Activated CD8-positive, alpha-beta T cell treated with anti-CD3 and anti-CD28 coated beads, Interleukin-2, amount 10 ng/mL, durations not matched to agents 7 days and 5 days (primary cell): ENCODE data around the gene RARG. TPM values are rescaled to one million over a fixed set of nuclear protein-coding genes. Genes with fewer than 3 reads are reported as not detected.

Source experiments
- ATAC-seq: fragments of 150-1000 bp; cut with Tn5 transposase; one replicate; pipeline ENCODE4 v1.10.0; 2021; ENCODE audit warnings: moderate library complexity
- CTCF ChIA-PET: fragments of 350-600 bp; sonication (Branson Sonifier 250); formaldehyde crosslinking; loops from one replicate; lab custom pipeline; 2021; ENCODE audit warnings: antibody characterized with exemption; lab: Charles Lee
- POLR2A ChIA-PET: fragments of 350-600 bp; sonication (Branson Sonifier 250); formaldehyde crosslinking; loops from one replicate; lab custom pipeline; 2021; ENCODE audit warnings: antibody characterized with exemption; lab: Charles Lee
- DNase-seq: peaks from one replicate; pipeline ENCODE4 v3.0.0-alpha.2; 2020
- H3K27ac Mint-ChIP-seq: one replicate; pipeline ENCODE4 v1.8.0; 2021; ENCODE audit warnings: mild to moderate bottlenecking, mixed read lengths
- H3K27me3 Mint-ChIP-seq: one replicate; pipeline ENCODE4 v1.8.0; 2021; ENCODE audit warnings: low read depth, mixed read lengths
- H3K36me3 Mint-ChIP-seq: one replicate; pipeline ENCODE4 v1.8.0; 2021; ENCODE audit warnings: low read depth, mixed read lengths
- H3K4me1 Mint-ChIP-seq: one replicate; pipeline ENCODE4 v1.8.0; 2021; ENCODE audit warnings: low read depth, mixed read lengths
- H3K4me3 Mint-ChIP-seq: one replicate; pipeline ENCODE4 v1.8.0; 2021; ENCODE audit warnings: mild to moderate bottlenecking, mixed read lengths
- H3K9me3 Mint-ChIP-seq: one replicate; pipeline ENCODE4 v1.8.0; 2022; ENCODE audit warnings: mixed read lengths; ENCODE audit not compliant: insufficient read depth
- total RNA-seq, 2 experiments: library from RNA; stranded (reverse); gene quantifications; one replicate each; pipeline ENCODE4 v1.2.3, GENCODE V29; 2021

The RARG gene
- total RNA-seq, 2 experiments from 2014 or later: 44.1 to 45.9 TPM

GRCh38 chr12:53191096-53191884, 40.7 kb downstream of the RARG start:
- DNase-seq: no peak
- Mint-ChIP-seq H3K36me3 (peaks cover 92% of the 10 kb centered on the region), H3K4me3 (no peak overlapping the region), H3K27ac (no peak overlapping the region), H3K4me1 (peaks cover 32% of the 10 kb centered on the region), H3K27me3 (no peaks in the 10 kb centered on the region), H3K9me3 (no peaks in the 10 kb centered on the region)
- CTCF ChIA-PET: interaction anchor here (0.8 to 5.8 kb wide), 7 partner anchors 8 to 76 kb away, joined by 3 to 47 read pairs (median 5); partner anchors contain the start of genes CSAD, ESPL1 and ZNF740
- POLR2A ChIA-PET: interaction anchor here (0.9 to 6.5 kb wide), 3 partner anchors 9 to 90 kb away, joined by 3 to 33 read pairs (median 29); partner anchors contain the start of genes CSAD and ZNF740
- ATAC-seq: no peak

DNA sequence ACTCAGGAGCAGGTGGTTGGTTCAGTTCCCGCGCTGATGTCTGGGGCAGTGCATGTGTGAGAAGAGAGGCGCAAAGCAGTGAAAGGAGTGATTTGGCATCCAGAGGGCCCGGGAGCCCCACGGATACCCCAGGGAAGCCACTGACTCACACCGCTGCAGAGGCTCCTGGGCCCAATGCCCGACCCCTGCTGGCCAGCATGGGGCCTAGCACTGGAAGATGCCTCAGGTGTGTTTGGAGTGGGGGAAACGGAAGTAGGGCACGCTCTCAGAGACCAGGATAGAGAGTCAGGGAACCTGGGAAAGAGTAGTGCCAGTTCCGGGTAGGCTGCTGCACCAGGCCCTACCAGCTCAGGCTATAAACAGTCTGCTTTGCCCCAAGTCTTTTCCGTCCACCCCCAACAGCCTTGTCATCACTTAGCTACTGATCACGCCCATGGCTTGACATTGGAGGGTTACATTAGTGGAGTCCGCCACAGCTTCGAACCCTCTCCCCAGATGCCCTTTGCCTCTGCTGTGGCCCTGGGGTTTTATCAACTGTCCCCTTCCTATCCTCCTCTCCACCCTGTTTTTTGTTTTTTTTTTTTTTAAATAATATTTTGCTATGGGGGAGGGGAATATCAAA, 41.8 kb downstream of the RARG start:
- no peaks in the 10 kb centered on the region for H3K27me3 Mint-ChIP-seq
- peaks cover 35% of the 10 kb centered on the region for H3K4me1 Mint-ChIP-seq
- H3K27ac Mint-ChIP-seq: peak overlapping the region; percentile 42
- H3K4me3 Mint-ChIP-seq: no peak overlapping the region
- DNase-seq (peak; percentile 59), ATAC-seq (peak; percentile 87)
- ChIA-PET CTCF (interaction anchor here (0.6 to 5.8 kb wide), 16 partner anchors 9 to 189 kb away, joined by 3 to 47 read pairs (median 4); partner anchors contain the start of genes CSAD, ESPL1, SOAT2 and ZNF740), POLR2A (interaction anchor here (0.6 to 6.5 kb wide), 4 partner anchors 10 to 430 kb away, joined by 5 to 33 read pairs (median 18); partner anchors contain the start of genes CSAD and ZNF740)
- peaks cover 91% of the 10 kb centered on the region for H3K36me3 Mint-ChIP-seq
- no peaks in the 10 kb centered on the region for H3K9me3 Mint-ChIP-seq

GRCh38 chr12:53187145-53187899, 44.7 kb downstream of the RARG start:
- Mint-ChIP-seq H3K9me3 (no peaks in the 10 kb centered on the region), H3K27ac (peak overlapping the region; percentile 17), H3K4me1 (peaks cover 53% of the 10 kb centered on the region), H3K4me3 (no peak overlapping the region), H3K36me3 (peaks cover 79% of the 10 kb centered on the region), H3K27me3 (no peaks in the 10 kb centered on the region)
- ATAC-seq (no peak), DNase-seq (no peak)
- POLR2A ChIA-PET: interaction anchor here (0.6 to 6.5 kb wide), 8 partner anchors 7 to 277 kb away, joined by 3 to 33 read pairs (median 3); partner anchors contain the start of genes CSAD, SOAT2 and ZNF740
- CTCF ChIA-PET: interaction anchor here (0.7 to 5.8 kb wide), 10 partner anchors 12 to 165 kb away, joined by 3 to 47 read pairs (median 5); partner anchors contain the start of genes AAAS, ESPL1 and SOAT2

DNA sequence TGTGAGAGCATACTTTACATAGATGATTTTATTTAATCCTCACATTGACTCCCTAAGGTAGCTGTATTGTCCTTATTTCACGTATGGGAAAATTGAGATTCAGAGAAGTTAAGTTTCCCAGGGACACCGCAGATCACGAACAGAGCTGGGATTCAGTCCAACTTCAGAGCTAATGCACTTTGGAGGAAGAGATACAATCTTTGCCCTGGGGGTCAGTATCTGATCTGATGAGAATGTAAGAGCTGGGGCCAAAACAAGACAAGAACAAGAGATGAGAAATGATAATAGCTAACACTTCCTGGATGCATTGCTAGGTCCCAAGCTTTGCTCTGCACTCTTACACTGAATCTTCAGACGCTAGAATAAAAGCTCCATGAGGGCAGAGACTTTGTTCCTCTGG, 45.3 kb downstream of the RARG start:
- ChIA-PET CTCF (interaction anchor here (0.7 to 5.8 kb wide), 8 partner anchors 13 to 134 kb away, joined by 3 to 47 read pairs (median 6); partner anchors contain the start of genes AAAS, ESPL1 and SOAT2), POLR2A (interaction anchor here (0.6 to 5.6 kb wide), 6 partner anchors 9 to 277 kb away, joined by 3 to 29 read pairs (median 3); no protein-coding TSS in a partner anchor)
- ATAC-seq (no peak), DNase-seq (no peak)
- no peak overlapping the region for H3K4me3 Mint-ChIP-seq
- H3K9me3 Mint-ChIP-seq: no peaks in the 10 kb centered on the region
- H3K27me3 Mint-ChIP-seq: no peaks in the 10 kb centered on the region
- peak overlapping the region; percentile 17 for H3K27ac Mint-ChIP-seq
- peaks cover 54% of the 10 kb centered on the region for H3K4me1 Mint-ChIP-seq
- peaks cover 79% of the 10 kb centered on the region for H3K36me3 Mint-ChIP-seq

- H3K4me1 Mint-ChIP-seq: peaks cover 50% of the 10 kb centered on the region
- ChIA-PET POLR2A (interaction anchor here (1.0 to 1.1 kb wide), 2 partner anchors 9 to 83 kb away, joined by 3 to 4 read pairs; partner anchors contain the start of gene ESPL1), CTCF (interaction anchor here (0.8 to 4.3 kb wide), 9 partner anchors 10 to 135 kb away, joined by 3 to 27 read pairs (median 4); partner anchors contain the start of genes MYG1 and SOAT2)
- H3K27me3 Mint-ChIP-seq: no peaks in the 10 kb centered on the region
- peaks cover 76% of the 10 kb centered on the region for H3K36me3 Mint-ChIP-seq
- no peak overlapping the region for H3K4me3 Mint-ChIP-seq
- H3K27ac Mint-ChIP-seq: no peak overlapping the region
- DNase-seq (no peak), ATAC-seq (no peak)
- no peaks in the 10 kb centered on the region for H3K9me3 Mint-ChIP-seq
Measured at GRCh38 chr12:53185582-53186153, 46.3 kb downstream of the RARG start.

- H3K4me3 Mint-ChIP-seq: no peak overlapping the region
- H3K9me3 Mint-ChIP-seq: no peaks in the 10 kb centered on the region
- ChIA-PET CTCF (interaction anchor here (0.8 to 4.3 kb wide), 10 partner anchors 9 to 136 kb away, joined by 3 to 27 read pairs (median 4); partner anchors contain the start of genes ESPL1, MYG1 and SOAT2), POLR2A (interaction anchor here (1.0 to 1.1 kb wide), 2 partner anchors 10 to 84 kb away, joined by 3 to 4 read pairs; partner anchors contain the start of gene ESPL1)
- H3K27me3 Mint-ChIP-seq: no peaks in the 10 kb centered on the region
- H3K36me3 Mint-ChIP-seq: peaks cover 72% of the 10 kb centered on the region
- H3K4me1 Mint-ChIP-seq: peaks cover 47% of the 10 kb centered on the region
- no peak for ATAC-seq
- DNase-seq: no peak
- peak overlapping the region; percentile 9 for H3K27ac Mint-ChIP-seq
Measured at GRCh38 chr12:53184828-53185227, 47.2 kb downstream of the RARG start.

GRCh38 chr12:53182903-53183302, 49.1 kb downstream of the RARG start:
- Mint-ChIP-seq H3K4me1 (peaks cover 51% of the 10 kb centered on the region), H3K4me3 (no peak overlapping the region), H3K27ac (peak overlapping the region; percentile 9), H3K27me3 (no peaks in the 10 kb centered on the region), H3K9me3 (no peaks in the 10 kb centered on the region), H3K36me3 (peaks cover 57% of the 10 kb centered on the region)
- DNase-seq (no peak), ATAC-seq (no peak)
- ChIA-PET POLR2A (interaction anchor here (1.0 to 4.5 kb wide), 3 partner anchors 11 to 26 kb away, joined by 4 to 57 read pairs (median 6); no protein-coding TSS in a partner anchor), CTCF (interaction anchor here (1.3 to 4.8 kb wide), 6 partner anchors 8 to 138 kb away, joined by 3 to 38 read pairs (median 24); partner anchors contain the start of genes AAAS and ESPL1)

DNA sequence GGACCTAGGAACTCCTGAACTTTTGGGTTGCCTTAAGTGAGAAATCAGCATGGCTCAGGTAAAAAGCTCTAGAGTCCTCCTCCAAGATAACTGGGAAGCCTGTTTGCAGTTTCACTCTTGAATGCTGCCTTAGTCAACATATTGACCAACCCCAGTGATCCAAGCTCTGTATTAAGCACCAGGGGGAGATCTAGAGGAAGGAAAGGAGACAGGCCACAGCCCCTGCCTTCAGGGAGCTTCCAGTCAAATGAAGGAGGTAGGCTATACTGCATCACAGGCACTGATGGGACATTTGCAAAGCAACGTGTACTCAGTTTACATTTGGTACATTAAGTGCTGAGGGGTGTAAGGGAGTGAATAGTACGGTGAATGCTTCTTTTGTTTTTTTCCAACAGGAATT, 50.1 kb downstream of the RARG start:
- DNase-seq: no peak
- ATAC-seq: no peak
- no peaks in the 10 kb centered on the region for H3K9me3 Mint-ChIP-seq
- peaks cover 51% of the 10 kb centered on the region for H3K4me1 Mint-ChIP-seq
- peak overlapping the region; percentile 90 for H3K27ac Mint-ChIP-seq
- ChIA-PET POLR2A (interaction anchor here (0.8 to 4.5 kb wide), 9 partner anchors 9 to 143 kb away, joined by 3 to 57 read pairs (median 11); partner anchors contain the start of genes ESPL1 and ITGB7), CTCF (interaction anchor here (0.7 to 4.8 kb wide), 11 partner anchors 9 to 170 kb away, joined by 3 to 38 read pairs (median 11); partner anchors contain the start of genes AAAS, ESPL1 and SOAT2)
- no peaks in the 10 kb centered on the region for H3K27me3 Mint-ChIP-seq
- H3K4me3 Mint-ChIP-seq: peak overlapping the region; percentile 86
- peaks cover 47% of the 10 kb centered on the region for H3K36me3 Mint-ChIP-seq

GRCh38 chr12:53180931-53181645, 50.9 kb downstream of the RARG start:
- peaks cover 51% of the 10 kb centered on the region for H3K4me1 Mint-ChIP-seq
- H3K27ac Mint-ChIP-seq: peak overlapping the region; percentile 90
- ATAC-seq (peak; percentile 50), DNase-seq (peak; percentile 77)
- ChIA-PET CTCF (interaction anchor here (0.7 to 4.8 kb wide), 16 partner anchors 10 to 171 kb away, joined by 3 to 38 read pairs (median 8); partner anchors contain the start of genes AAAS, ESPL1 and SOAT2), POLR2A (interaction anchor here (0.6 to 4.5 kb wide), 21 partner anchors 10 to 198 kb away, joined by 3 to 57 read pairs (median 4); partner anchors contain the start of genes AAAS, EIF4B, ESPL1 and ITGB7)
- H3K4me3 Mint-ChIP-seq: peak overlapping the region; percentile 86
- peaks cover 38% of the 10 kb centered on the region for H3K36me3 Mint-ChIP-seq
- no peaks in the 10 kb centered on the region for H3K27me3 Mint-ChIP-seq
- H3K9me3 Mint-ChIP-seq: no peaks in the 10 kb centered on the region
